Endothelial cell of umbilical vein (primary cell): ENCODE measurements around the gene TSPYL1. TPM values are rescaled to one million over a fixed set of nuclear protein-coding genes. Genes with fewer than 3 reads are reported as not detected.

Experiments used
- BruUV-seq: library from RNA; stranded (reverse); fragments of 400-500 nt; replicated peaks from 2 replicates; lab custom pipeline; 2021; lab: Mats Ljungman, UMichigan
- CTCF ChIA-PET: fragments of 300-600, 350-600 bp; sonication (Branson Sonifier 250); formaldehyde crosslinking; loops from one replicate; lab custom pipeline; 2021; ENCODE audit warnings: antibody characterized with exemption, inconsistent platforms; lab: Charles Lee
- POLR2A ChIA-PET: fragments of 300-600, 350-600 bp; sonication (Branson Sonifier 250); formaldehyde crosslinking; loops from one replicate; lab custom pipeline; 2021; ENCODE audit warnings: antibody characterized with exemption, inconsistent platforms; lab: Charles Lee
- DNase-seq: peaks from one replicate; pipeline ENCODE4 v3.0.0-alpha.2; 2011; ENCODE audit warnings: low read depth, low spot score
- FAIRE-seq: peaks from 2 replicates; lab custom pipeline; 2011; peaks lifted over from hg19 to GRCh38; lab: Jason Lieb, UNC
- H2AFZ ChIP-seq: 2 replicates; pipeline ENCODE4 v1.6.0; 2012; ENCODE audit warnings: low read depth, low read length, control low read depth, inconsistent platforms
- H3K27ac ChIP-seq: 2 replicates; pipeline ENCODE4 v1.5.1; 2011; ENCODE audit warnings: low read depth, mild to moderate bottlenecking, control low read depth, low read length, moderate library complexity; ENCODE audit not compliant: insufficient read depth
- H3K27me3 ChIP-seq, 2 experiments: 2 replicates each; pipeline versions ENCODE4 v1.6.0 to v1.6.1; 2011; ENCODE audit warnings: low read length in 2 of 2, mixed read lengths in 1 of 2; ENCODE audit not compliant: control insufficient read depth in 2 of 2, insufficient read depth in 2 of 2
- H3K36me3 ChIP-seq, 2 experiments: 2 replicates in 1 of 2; 3 replicates in 1 of 2; pipeline ENCODE4 v1.5.1; 2011; ENCODE audit warnings: low read length in 2 of 2, mild to moderate bottlenecking in 1 of 2, moderate library complexity in 1 of 2; ENCODE audit not compliant: control insufficient read depth in 2 of 2, insufficient read depth in 2 of 2; ENCODE audit errors: extremely low read depth in 1 of 2
- H3K4me1 ChIP-seq: 3 replicates; pipeline ENCODE4 v1.5.1; 2011; ENCODE audit warnings: mild to moderate bottlenecking, low read length; ENCODE audit not compliant: control insufficient read depth, insufficient read depth; ENCODE audit errors: extremely low read depth
- H3K4me2 ChIP-seq: 2 replicates; pipeline ENCODE4 v1.6.1; 2011; ENCODE audit warnings: low read length, control low read depth, mixed read lengths; ENCODE audit not compliant: insufficient read depth
- H3K4me3 ChIP-seq, 3 experiments: fragments of 200-600 bp in 1 of 3; sonication (generic), shearing (Covaris generic) in 1 of 3; replicated peaks in 1 of 3; 2 replicates each; pipeline ENCODE4 v1.5.1; 2011 to 2016; ENCODE audit warnings: control low read depth in 3 of 3, low read length in 3 of 3, mild to moderate bottlenecking in 2 of 3, inconsistent platforms in 1 of 3, low read depth in 1 of 3, moderate library complexity in 1 of 3; ENCODE audit not compliant: insufficient read depth in 1 of 3
- H3K79me2 ChIP-seq: 2 replicates; pipeline ENCODE4 v1.6.0; 2012; ENCODE audit warnings: low read length, inconsistent platforms; ENCODE audit not compliant: control insufficient read depth, insufficient read depth
- H3K9ac ChIP-seq: replicated peaks from 2 replicates; pipeline ENCODE3; 2011; ENCODE audit warnings: low read length, control low read depth; ENCODE audit not compliant: insufficient read depth; ENCODE audit errors: extremely low read depth
- H3K9me1 ChIP-seq: replicated peaks from 3 replicates; pipeline ENCODE4 v1.6.0; 2011; ENCODE audit warnings: mild to moderate bottlenecking, low read length; ENCODE audit not compliant: control insufficient read depth, insufficient read depth; ENCODE audit errors: extremely low read depth
- H3K9me3 ChIP-seq: replicated peaks from 2 replicates; pipeline ENCODE4 v1.5.1; 2012; ENCODE audit warnings: low read length, inconsistent platforms; ENCODE audit not compliant: control insufficient read depth, insufficient read depth
- H4K20me1 ChIP-seq: replicated peaks from 2 replicates; pipeline ENCODE3; 2011; ENCODE audit warnings: mild to moderate bottlenecking, low read length; ENCODE audit not compliant: control insufficient read depth, insufficient read depth; ENCODE audit errors: extremely low read depth
- dilution Hi-C: fragments of 300-500 bp; cut with MboI; formaldehyde crosslinking; loops from one replicate; pipeline ENCODE4 v1.15.0; 2019; ENCODE audit warnings: low sequenced_read_pairs; ENCODE audit not compliant: extremely low pct_ligation_motif_present
- intact Hi-C: fragments of 100-400 bp; cut with micrococcal nuclease; formaldehyde crosslinking; loops from one replicate; pipeline ENCODE4 v1.10.0; 2022
- polyA plus RNA-seq, 4 experiments: library from polyadenylated mRNA; depleted of rRNA in 3 of 4; stranded (reverse) in 3 of 4; unstranded in 1 of 4; fragments of >200 nt; gene quantifications; 2 replicates each; pipeline versions ENCODE4 v1.2.1 to v1.2.3, GENCODE V29; 2011 to 2012; ENCODE audit warnings: missing spikeins in 1 of 4
- total RNA-seq: library from RNA; stranded (reverse); gene quantifications from 2 replicates; pipeline ENCODE4 v1.2.3, GENCODE V29; 2021
- TF ChIP-seq, protein P1 (sequence below): IDR thresholded peaks from 2 replicates; pipeline ENCODE4 v1.6.1; 2011; ENCODE audit not compliant: insufficient read depth, insufficient read length
- TF ChIP-seq, protein P2 (sequence below), 2 donors: IDR thresholded peaks; 1 replicate in 1 of 2; 2 replicates in 1 of 2; pipeline ENCODE4 v1.5.1; 2011; ENCODE audit warnings: low read length in 2 of 2, mild to moderate bottlenecking in 2 of 2, moderate library complexity in 2 of 2, control low read depth in 1 of 2, inconsistent platforms in 1 of 2, low read depth in 1 of 2; ENCODE audit not compliant: insufficient read depth in 1 of 2; ENCODE audit errors: extremely low read depth in 1 of 2

The TSPYL1 gene
- total and polyA plus RNA-seq, 2 donors (not counting 3 experiments of a cell fraction or from before 2014, with no cell fraction given) = 32.1 to 54.5 TPM

DNA sequence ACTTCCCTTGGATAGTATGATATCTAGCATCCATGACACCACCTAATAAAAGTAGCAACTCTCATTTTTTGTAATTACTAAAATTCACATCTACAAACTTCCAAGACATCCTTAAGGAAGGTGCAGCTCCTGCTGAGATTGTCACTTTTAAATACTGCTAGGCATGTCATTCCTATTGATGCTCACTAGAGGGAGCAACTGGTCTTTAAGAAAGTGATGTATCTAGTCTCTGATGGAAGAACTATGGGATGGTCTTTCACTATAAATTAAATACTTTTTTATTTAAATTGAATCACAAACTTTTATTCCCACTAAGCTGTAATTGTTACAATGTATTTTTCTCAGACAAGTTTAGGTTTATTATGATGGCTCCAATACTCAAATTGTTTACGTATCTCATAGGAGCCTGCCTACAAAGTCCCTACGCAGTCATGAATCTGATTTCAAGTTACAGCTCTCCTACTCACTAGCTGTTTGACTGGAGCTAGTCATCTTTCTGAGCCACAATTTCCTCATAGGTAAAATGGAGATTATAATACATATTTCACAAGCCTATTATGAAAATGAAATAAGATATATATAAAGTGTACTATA lies 8.1 kb upstream of the TSPYL1 start:
- H3K4me2 ChIP-seq = no peak overlapping the region
- no peaks in the 10 kb centered on the region for H3K36me3 ChIP-seq
- no peak overlapping the region for H3K27ac ChIP-seq
- BruUV-seq = no TSS peak
- TF ChIP-seq, protein P1, sequence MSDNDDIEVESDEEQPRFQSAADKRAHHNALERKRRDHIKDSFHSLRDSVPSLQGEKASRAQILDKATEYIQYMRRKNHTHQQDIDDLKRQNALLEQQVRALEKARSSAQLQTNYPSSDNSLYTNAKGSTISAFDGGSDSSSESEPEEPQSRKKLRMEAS = no peak
- TF ChIP-seq, protein P2, sequence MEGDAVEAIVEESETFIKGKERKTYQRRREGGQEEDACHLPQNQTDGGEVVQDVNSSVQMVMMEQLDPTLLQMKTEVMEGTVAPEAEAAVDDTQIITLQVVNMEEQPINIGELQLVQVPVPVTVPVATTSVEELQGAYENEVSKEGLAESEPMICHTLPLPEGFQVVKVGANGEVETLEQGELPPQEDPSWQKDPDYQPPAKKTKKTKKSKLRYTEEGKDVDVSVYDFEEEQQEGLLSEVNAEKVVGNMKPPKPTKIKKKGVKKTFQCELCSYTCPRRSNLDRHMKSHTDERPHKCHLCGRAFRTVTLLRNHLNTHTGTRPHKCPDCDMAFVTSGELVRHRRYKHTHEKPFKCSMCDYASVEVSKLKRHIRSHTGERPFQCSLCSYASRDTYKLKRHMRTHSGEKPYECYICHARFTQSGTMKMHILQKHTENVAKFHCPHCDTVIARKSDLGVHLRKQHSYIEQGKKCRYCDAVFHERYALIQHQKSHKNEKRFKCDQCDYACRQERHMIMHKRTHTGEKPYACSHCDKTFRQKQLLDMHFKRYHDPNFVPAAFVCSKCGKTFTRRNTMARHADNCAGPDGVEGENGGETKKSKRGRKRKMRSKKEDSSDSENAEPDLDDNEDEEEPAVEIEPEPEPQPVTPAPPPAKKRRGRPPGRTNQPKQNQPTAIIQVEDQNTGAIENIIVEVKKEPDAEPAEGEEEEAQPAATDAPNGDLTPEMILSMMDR (IDR thresholded peaks at IDR 0.05; ENCODE audit: extremely low read depth in 1 of 2, insufficient read depth in 1 of 2, low read depth in 1 of 2, low read length in 2 of 2) = peak; percentile 57
- ChIA-PET CTCF (interaction anchor here (0.5 to 4.5 kb wide), 92 partner anchors 9 to 557 kb away, joined by 3 to 90 read pairs (median 5); partner anchors contain the start of genes CALHM5, DSE, RSPH4A and RWDD1), POLR2A (interaction anchor here (0.6 kb wide), 1 partner anchor 46 kb away, joined by 3 read pairs; no protein-coding TSS in a partner anchor)
- no peaks in the 10 kb centered on the region for H3K9me1 ChIP-seq
- no peak overlapping the region for H3K9ac ChIP-seq
- H2AFZ ChIP-seq = no peak overlapping the region
- no peaks in the 10 kb centered on the region for H3K4me1 ChIP-seq
- H3K79me2 ChIP-seq = no peaks in the 10 kb centered on the region
- H3K27me3 ChIP-seq = no peaks in the 10 kb centered on the region
- peak; percentile 65 for DNase-seq
- intact Hi-C loops = loop anchor here (1.0 to 5.0 kb wide), 7 partner anchors 85 to 560 kb away; partner anchors contain the start of genes CALHM5, CALHM6 and DSE
- FAIRE-seq = peak; percentile 76
- H4K20me1 ChIP-seq = no peaks in the 10 kb centered on the region
- no peaks in the 10 kb centered on the region for H3K9me3 ChIP-seq
- H3K4me3 ChIP-seq = no peak overlapping the region
- dilution Hi-C loops = no loop called here
